Activated CD4-positive, alpha-beta T cell treated with anti-CD3 and anti-CD28 coated beads, Interleukin-10, Interleukin-2, amounts not matched to agents 100 ng/mL and 50 ng/mL, durations not matched to agents 16 hours and 8 hours (primary cell): ENCODE results near the gene MAP4.
"Not testable (repeated sequence)": the region's sequence is repeated elsewhere in the genome, so short reads cannot be mapped to it uniquely, and the experiment has no call there.

Experiments
- DNase-seq: peaks from one replicate; pipeline ENCODE4 v3.0.0-alpha.2; 2020

Gene MAP4

DNA sequence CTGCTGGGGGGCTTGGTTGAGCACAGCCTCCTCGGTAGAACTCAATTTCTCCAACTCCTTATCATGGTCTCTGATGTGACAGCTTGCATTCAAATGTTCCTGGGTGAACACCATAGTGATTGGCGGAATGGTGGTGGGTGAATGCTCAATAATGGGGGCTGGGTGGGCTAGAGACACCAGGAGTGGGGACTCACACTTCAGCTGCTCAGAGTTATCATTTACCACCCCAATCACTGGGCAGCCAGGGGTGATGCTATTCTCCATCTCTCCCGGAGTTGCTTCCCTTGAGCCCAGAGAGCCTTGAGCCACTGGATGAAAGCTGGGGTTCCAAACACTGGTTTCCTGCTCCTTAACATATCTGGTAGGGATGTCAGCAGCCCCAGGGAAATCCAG lies 124.6 kb downstream of the MAP4 start:
- DNase-seq = no peak

DNA sequence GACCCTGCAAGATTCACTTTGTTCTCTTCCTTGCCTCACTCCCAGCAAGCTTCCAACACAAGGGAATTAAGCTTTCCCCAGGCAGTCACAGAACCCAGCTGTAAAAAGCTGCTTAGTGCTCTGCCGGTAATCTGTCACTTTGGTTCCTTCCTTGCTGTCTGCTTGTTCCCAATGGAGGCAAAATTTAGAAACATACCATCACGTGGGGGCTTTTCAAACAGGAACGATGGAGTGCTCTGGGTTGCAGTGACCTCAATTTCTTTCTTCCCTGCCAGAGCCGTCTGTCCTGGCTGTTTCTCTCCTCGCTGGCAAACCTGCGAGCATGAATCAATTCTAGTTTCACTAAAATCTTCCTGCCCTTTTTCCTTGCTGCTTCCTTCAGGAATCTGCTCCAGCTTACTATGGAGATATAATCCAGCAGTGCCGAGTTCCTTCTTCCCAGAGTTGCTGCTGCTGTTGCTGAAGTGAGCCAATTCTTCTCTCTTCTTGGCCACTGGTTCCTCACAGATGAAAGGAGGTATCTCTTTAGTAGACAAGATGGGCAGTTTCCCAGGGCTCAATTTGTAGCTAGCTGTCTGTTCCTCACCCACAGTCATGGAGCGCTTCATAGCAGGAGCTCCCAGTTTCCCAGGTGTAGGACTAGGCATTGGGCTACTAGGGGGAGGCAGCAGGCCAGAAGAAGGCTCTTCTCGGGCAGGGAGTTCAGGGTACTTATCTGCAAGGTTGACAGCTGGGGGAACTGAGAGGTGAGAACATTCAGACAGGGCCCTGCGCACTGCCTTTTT lies 125.2 kb downstream of the MAP4 start:
- no peak for DNase-seq

DNA sequence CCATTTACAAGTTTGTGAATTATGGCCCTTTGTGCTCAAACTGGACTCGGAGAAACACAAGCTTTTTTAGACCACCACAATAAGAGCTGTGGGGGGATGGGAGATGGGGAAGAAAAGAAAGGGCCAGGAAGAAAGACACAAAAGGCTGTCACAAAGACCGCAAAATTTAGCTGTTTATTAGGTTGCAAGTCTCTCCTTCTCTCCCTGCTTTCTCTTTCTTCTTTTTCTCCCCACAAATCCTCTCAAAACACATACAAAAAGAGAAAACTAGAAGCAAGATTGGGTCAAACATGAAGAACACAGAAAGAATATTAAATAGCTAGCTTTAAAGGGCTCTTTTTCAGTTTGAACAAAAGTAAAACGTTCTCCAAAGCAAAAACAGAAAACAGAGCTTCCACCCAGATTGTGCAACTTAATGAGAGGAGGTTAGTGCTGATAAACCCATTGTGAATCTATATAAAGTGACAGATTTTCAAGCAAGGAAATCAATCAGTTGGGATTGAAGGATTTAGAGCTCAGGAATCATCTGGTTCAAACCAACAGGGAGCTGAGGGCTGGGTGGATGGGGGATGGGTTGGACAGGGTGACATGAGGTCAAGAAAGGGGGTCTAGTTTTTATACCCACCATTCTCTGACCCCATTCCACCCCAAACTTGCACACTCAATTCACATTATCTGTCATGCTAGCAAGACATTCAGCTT lies 125.9 kb downstream of the MAP4 start:
- DNase-seq = no peak

DNA sequence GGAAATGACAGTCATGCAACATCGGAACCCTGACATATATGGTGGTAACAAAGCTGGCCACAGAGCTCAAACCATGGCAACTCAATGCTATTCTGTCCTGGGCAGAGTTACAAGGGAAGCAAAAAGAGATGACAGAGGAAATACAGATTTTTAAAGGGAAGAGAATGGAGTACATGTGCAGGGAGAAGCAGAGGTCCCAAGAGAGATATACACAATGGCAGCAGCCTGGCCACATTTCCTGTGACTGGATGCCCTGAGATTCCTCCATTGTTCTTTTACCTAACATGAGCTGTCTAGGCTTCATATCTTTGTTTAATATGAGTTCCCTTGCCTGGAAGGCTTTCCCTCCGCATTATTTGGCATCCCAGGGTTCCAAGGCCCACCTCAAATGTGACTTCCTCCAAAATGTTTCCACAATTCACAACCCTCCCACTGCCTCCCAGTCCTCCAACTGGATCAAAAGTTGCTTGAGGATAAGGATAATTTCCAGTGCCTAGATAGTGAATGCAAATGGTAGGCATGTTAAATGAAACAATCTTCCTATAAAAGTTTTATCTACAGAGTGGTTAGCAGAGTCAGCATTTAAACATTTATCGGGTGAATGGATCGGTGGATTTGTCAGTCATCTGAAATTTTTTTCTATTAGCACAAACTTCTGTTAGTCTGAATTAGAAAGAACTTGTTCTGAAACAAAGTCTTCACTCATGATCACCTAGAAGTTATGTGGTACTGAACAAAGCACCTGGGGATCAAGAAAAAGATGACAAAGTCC lies 127.0 kb downstream of the MAP4 start:
- no peak for DNase-seq

DNA sequence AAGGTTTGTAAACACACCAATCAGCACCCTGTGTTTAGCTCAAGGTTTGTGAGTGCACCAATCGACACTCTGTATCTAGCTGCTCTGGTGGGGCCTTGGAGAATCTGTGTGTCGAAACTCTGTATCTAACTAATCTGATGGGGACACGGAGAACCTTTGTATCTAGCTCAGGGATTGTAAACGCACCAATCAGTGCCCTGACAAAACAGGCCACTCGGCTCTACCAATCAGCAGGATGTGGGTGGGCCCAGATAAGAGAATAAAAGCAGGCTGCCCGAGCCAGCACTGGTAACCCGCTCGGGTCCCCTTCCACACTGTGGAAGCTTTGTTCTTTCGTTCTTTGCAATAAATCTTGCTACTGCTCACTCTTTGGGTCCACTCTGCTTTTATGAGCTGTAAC lies 128.2 kb downstream of the MAP4 start:
- not testable (repeated sequence) for DNase-seq

DNA sequence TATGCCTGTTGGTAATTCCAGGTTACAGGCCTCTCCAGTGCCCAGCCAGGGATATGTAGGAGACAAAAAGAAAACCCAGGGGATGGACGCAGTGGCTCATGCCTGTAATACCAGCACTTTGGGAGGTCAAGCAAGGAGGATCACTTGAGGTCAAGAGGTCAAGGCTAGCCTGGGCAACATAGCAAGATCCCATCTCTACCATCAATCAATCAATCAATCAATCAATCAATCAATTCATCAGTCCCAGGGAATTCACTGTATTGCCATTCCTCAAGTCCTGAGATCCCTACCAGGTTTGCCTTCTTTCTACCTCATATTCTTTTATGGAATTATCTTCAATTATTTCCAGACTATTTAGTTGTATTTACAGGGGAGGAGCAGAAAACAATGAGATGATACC lies 131.0 kb downstream of the MAP4 start:
- DNase-seq = no peak

DNA sequence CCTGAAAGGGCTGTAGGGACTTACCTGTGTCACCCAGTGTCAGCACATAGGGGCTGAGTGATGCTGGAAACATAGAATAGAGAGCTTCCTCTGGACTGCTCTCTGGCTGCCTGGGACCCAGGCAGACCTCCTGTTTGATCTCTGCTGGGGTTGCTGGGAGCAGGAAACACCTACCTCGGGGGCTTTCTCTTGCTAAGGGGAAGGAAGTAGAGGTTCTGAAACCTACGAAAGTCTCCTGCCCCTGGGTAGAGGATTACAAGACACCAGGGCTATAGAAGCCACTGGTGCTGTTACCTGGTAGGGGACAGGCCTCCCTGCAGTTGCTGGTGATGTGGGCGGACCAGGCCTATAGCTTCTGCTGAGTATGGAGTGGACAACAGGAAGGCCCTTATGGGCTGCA lies 131.6 kb downstream of the MAP4 start:
- DNase-seq = no peak

DNA sequence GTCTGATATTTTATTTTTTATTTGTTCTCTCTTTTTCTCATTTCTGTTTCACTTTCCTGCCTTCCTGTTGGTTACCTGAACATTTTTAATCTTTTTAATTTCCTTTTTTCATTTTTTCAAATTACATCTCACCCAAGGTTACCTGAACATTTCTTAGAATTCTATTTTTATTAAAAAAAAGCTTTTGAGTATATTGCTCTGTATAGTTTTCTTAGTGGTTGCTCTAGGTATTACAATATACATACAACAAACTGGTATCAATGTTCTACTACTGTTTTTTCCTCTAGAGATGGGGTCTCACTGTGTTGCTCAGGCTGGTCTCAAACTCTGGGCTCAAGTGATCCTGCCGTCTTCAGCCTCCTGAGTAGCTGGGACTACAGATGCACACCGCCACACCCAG lies 133.9 kb downstream of the MAP4 start:
- DNase-seq = no peak

DNA sequence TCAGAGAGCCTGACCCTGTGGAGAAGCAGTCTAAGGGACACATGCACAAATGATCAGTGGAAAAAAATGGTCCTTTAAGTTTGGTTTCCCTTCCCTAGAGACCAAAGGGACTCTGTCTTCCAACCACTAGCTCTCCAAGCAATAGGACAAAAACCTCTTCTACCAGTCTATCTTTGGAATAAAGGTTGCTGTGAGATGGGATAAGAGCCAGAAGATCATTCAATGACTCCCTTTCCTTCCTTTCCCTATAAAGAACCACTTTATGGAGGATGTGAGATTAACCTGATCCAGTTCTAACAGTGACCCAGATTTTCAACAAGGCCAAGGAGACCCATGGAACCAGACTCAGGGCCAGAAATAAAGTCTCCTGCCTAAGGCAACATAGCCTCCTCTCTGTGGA lies 138.5 kb downstream of the MAP4 start:
- DNase-seq = no peak

DNA sequence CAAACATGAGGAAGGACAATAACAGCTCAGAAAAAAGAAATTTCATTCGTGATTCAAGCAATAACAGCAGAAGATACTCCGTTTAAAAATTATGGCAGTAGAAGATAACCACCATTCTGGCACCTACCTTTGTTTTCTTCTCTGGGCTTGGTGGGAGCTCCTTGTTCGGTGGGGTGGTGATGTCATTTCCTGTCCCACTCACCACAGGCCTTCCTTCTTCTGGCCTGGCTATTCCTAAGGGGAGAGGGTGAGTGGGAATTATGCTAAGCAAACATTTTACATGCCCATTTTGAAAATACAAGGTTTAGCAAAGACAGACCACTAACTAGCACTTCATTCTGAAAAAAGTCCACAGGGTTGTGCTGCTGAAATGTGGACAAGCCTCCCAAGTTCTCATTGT lies 138.9 kb downstream of the MAP4 start:
- no peak for DNase-seq

DNA sequence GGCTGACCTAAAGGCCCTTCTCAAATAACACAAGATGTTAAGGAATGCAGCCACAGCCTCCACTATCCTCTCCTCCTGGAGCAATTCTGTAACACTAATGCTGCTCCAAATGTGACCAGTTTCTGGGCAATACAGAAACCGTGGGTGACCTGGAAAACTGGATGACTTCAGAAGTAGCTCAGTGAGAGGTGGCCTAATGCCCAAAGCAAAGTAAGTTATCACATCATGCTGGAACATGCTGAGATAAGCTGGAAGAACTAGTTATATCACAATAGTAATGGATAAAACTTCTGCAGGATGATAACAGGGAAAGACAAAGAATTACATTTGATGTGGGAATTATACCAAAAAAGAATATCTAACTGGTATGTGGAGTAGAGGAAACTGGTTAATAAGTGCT lies 141.3 kb downstream of the MAP4 start:
- DNase-seq = no peak

DNA sequence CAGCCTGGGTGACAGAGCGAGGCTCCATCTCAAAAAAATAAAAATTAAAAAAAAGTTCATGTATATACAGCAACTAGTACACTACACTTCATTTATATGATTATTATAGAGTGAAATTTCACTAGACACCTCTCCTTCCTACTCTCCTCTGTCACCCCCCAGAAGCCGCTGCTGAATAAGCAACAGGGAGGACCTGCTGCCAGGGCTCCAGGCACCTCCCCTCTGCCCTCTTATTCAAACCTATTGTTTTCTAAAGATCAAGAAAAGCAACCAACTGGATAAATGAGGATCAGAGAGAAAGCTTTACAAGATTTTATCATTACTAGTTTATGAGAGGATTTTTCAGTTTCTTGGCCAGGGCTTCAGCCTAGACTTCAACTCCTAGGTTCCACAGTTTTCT lies 141.8 kb downstream of the MAP4 start:
- DNase-seq = no peak

DNA sequence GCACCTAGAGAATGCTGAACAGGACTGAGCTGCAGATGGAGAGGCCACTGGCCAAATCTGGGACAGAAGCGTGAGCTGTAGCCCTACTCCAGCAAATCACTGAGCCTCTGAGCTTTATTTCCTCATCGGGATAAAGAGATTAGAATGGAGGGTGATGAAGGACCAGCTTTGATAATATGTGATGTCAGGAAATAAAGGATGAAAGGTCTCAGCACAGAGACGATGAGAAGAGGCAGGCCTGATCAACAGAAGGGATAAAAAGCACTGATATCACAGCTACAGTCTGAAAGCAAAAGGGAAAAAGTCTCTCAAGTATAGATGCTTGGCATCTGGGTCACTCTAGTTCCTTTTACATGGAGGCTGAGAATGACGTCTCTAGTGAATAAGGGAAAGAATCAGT lies 143.3 kb downstream of the MAP4 start:
- no peak for DNase-seq

DNA sequence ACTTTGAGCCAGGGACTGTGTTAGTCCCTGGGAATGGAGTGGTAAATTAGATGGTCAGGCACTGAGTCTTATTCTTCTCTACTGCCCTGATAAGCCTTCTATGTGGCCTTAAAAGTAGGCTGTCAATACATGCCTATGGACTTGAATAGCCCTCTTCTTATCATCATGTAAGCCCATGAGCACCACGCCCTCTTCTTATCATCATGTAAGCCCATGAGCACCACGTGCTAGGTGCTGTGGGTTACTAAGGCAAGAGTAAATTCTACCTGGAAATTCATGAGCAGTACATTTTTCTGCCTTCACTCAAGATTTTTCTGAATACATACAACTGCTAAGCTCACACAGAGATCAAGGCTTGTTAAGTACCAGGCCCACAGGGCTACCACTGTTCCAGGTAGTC lies 144.8 kb downstream of the MAP4 start:
- DNase-seq = no peak

DNA sequence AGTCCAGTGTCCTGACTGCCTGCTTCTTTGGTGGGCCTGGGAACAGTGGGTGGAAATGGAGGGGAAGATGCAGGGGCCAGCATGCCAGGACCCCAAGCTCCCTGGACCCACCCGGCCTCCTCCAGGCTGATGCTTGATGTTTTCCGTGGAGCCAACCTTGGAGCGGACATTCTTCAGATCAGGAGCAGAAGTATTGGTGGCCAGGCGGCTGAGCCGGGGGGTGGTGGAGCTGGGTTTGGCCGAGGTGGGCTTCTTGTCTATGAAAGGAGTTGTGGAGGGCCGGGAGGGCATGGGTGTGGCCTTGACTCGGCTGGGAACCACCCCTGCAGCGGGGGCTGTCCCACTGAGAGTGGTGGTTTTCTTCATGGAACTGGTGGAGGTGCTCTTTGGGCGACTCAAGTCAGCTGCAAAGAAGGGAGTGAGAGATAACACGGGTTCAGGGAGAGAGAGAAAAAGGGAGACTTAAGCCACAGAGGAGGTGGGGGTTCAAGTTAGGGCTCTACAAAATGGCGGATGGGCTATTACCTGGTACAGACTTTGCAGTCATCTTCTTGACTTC lies 145.4 kb downstream of the MAP4 start:
- no peak for DNase-seq

DNA sequence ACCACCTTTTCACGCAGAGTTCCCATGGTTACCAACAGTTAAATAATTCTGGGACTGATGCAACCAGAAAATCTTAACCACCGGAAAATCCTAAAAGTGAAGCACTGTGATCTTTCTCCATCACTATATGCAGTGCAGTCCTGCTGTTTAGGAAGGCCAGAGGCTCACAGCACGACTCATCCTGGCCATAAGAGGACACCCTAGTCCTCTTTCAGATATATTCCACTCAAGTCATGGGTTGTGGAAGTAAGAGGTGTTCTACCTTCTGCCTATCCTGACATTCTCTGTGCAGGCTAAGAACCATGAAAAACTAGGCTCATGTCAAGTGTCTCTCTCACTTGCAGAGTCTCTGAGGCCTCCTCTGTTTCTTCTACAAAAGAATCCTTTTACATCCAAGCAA lies 146.1 kb downstream of the MAP4 start:
- DNase-seq = no peak

DNA sequence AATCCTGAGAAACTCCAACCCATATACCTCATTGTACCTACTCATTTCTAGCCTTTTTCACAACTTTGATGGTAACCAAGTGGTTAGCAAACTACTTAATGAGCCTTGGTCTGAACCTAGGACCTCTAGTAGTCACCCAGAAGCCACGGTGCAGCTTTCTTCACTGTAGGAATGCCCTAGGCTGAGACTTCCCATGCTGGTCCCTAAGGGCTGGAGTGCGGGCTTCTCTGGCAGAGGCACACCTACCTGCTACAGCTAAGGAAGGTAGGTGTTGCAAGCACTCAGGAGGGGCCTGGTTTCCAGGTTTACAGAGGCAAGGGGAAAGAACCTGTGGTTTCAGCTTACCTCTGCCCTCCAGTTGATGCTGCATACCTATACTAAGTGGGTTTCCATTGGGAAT lies 147.9 kb downstream of the MAP4 start:
- DNase-seq = no peak

DNA sequence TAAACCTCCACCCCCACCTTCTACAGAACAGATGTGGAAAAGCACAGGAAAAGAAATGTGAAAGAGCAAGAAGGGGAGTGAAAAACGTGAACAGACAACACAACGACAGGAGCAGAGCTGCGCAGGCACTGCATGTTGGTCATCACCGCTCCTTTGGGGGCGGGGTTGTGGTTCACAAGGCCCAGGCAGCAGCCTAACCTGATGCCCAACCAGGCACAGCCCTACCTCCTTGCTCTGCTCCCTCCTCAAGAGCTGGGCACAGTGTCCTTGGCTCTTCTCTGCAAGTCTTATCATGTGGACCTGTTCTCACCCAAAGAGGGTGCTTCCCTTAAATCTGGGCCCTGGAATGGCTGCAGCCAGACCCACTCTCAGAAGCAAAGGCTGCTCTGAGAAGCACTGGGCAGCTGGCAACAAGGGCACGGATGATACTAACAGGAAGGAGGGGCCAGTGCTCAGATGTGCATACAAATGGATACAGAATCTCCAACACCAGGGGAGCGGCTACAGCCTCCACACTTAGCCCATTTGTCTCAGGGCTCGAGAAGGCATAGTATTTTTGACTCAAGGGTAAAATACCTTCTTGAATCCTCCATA lies 148.7 kb downstream of the MAP4 start:
- no peak for DNase-seq

DNA sequence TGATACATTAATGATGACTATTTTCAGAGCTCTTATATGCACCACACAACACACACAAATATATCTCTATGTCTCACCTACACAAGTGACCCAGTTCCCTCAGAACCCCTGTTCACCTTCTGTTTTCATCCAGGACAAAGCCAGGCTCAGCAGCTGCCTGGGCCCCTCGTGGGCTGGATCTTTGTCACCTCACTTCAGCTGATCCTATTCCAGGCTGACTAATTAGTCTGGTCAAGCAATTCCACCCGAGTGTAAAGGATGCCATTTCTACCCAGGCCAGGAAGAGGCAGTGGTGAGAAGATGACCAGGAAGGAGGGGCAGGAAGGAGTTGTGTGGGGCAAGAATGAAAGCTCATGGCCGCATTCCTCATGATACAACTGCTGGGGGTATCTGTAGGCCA lies 151.0 kb downstream of the MAP4 start:
- DNase-seq = no peak

DNA sequence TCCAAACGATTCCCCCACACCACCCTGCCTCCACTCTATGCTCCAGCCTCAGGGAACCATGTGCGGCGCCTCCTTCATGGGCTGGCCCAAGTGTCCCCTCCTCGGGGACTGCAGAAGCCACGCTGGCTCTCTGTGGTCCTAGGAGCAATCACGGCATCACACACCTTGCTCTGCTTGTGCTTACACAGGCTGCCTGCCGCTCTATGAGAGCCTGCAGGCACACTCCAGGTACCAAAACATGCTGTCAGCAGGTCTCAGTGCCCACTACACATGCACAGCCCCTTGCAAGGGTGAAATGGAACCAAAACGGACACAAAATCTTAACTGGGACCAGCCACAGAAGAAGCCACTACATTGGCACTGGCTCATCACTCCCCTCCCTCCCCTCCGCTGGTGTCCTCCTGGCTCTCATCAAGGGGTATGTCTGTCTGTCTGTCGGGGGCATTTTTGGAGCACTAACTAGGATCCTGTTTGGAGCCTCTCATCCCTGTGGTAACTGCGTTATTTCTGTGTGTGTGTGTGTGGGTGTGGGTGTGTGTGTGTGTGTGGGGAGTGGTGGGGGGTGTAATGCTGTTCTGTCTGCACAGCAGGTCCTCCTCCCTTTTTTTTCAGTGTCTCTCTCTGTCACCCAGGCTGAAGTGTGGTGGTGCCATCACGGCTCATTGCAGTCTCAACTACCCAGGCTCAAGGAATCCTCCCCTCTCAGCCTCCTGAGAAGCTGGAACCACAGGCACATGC lies 152.7 kb downstream of the MAP4 start:
- no peak for DNase-seq

DNA sequence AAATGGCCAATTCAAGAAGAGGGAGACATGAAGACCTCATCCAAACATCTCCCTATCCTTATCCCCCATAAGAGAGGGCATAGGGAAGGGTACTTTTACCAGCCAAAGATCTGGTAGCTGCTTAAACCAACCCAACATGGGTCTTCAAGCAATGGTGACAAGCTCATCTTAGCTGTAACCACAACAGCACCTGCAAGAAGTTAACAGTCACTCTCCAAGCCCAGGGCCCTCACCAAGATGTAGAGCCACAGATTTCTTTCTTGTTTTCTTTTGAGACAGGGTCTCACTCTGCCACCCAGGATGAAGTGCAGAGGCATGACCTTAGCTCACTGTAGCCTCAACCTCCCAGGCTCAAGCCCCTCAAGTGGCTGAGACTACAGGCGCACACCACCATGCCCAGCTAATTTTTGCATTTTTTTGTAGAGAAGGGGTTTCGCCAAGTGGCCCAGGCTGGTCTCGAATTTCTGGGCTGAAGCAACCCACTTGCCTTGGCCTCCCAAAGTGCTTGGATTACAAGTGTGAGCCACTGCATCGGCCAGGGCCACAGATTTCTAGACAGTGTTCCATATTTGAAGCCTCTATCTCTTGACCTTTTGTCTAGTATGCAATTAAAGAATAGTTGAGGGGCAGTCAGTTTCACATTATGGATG lies 156.1 kb downstream of the MAP4 start:
- DNase-seq = no peak

DNA sequence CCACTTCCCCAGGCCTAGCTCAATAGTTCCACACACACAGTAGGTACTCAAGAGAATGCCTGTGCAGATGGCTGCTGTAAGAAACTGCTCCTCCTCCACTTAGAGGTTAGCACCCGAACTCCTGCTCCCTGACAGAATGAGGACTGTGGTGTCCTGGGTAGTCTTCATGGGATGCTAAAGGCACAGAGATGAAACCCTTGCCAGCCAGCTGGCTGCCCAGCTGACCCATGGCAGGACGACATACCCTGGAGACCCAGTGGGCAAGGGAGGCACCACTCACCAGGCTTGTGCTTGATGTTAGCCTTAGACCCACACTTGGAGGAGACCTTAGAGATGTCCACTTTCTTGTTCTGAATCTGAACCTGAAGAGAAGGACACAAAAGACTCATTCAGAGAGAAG lies 159.1 kb downstream of the MAP4 start:
- no peak for DNase-seq
